Activated T-cell treated with anti-CD3 and anti-CD28 coated beads for 24 hours (primary cell): ENCODE measurements around the gene CLMN.
"Not testable (repeated sequence)": the region's sequence is repeated elsewhere in the genome, so short reads cannot be mapped to it uniquely, and the experiment has no call there.

ENCODE experiments used
- DNase-seq: peaks from one replicate; pipeline ENCODE4 v3.0.0-alpha.2; 2020; ENCODE audit warnings: low read depth

Gene CLMN

DNA sequence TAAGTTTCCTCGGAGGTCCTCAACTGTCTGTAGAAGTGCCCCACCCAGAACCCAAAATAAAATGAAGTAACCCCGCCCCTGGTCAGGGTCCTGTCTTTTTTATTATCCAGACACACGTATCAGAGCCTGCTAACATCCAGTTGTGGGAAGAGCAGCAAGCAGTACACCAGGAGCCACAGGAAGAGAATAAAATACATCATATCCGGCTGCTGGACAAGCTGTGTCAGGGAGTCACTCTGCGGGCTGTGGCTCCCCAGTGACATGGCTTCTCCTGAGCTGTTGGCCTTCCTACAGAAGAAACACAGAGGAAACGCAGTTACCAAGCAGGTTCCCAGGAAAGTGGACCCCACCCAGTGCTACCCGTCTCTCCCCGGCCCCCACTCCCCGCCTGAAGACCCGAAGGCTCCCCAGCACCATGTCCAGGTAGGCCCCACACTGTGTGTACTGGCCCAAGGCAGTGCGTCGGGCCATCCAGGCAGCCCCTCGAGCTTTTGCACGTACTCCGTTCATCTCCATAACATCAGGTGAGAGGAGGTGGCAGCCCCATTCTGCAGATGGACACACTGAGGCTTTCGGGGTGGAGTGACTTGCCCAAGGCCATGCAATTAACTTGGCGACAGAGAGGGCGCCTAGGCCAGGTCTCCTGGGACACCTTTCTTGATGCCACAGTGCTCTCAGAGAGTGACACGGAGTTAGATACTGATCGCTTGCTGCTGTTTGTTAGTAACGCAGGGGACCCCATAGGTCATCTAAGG lies 128.1 kb downstream of the CLMN start:
- DNase-seq, result no peak

DNA sequence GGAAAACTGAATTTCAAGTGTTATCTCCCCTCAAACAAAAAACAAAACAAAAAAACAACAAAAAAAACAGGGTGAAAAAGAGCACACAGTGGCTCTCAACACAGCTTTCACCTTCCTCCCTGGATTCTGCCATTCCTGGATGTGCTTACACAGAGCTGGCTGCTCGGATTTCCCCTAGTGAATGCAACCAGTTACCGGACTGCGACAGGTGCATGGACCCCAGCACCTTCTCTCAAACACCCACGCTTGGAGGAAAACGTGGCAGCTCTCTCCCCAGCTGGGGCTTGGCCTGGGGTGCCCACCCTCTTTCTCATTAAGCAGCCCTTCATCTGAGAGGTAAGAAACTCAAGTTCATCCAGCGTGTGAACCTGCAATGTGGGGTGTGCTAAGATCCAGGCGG lies 128.9 kb downstream of the CLMN start:
- DNase-seq, result no peak

DNA sequence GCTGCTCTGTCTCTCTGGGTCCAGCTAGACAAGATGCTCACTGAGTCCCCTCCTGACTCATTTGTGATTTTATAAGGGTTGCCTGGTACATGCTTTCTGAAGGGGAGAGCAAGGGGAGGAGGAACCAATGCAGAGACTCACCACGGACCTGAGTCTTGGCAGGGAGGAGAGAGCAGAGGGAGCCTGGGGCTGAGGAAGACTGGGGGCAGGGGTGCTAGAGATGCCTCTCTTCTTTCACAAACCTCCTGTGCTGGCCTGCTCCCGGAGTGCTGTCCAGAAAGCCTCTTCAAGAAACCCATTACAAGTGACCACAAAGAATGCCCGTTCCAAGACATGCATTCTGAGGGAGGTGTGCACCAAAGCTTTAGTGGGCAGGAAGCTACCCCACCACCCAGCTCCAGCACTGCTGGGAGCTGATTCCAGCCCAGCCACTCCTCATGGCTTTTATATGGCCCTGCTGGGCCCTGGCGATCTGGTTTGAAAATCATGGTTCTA lies 129.3 kb downstream of the CLMN start:
- DNase-seq, result no peak

DNA sequence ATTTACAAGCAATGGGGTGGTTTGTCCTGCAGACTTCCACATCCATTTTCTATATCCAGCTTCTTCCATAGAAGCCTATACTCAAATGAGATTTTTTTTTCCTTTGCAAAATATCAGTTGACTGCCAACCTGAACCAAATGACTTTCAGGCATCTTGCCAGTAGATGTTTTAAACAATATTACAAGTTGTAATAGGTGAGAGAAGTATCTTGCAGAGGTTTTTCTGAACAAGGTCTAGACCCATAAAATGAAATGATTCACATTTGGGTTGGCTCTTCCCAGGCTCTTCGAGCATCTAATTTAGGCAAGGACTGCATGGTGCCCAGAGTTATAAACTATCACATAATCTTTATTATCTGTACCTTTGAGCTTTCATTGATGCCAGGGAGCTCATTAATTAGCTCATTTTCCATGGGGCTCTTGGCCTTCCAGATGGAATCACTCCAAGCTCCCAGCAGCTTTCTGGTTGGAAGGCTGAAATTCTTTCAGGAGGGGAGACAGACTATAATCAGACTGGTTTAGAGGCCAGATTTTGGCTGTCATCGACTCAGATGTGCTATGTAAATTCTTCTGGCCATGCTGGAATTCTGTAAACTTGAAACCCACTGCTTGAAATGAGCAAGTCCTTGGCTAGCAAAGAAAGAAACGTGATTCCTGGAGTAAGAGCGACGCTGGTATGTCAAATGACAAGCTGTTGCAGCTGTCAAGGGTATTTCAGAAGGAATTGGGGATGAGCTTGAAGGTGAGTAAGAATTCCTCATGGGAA lies 130.2 kb downstream of the CLMN start:
- DNase-seq, result no peak

DNA sequence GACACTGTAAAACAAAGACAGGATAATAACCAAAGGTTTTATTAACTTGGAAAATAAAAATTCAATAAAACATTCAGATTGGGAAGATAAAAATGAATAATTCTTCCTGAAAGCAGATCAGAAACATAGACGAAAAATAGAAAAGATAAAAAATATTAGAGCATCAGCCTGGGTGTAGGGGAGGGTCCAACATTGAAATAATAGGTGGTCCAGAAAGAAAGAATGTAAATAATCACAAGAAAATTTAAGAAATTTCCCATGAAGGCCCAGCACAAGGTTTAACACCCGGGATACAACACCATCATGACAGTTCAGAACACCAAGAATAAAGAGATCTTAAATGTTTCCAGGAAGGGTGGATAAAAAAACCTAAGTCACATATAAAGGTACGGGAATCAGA lies 131.3 kb downstream of the CLMN start:
- no peak for DNase-seq

DNA sequence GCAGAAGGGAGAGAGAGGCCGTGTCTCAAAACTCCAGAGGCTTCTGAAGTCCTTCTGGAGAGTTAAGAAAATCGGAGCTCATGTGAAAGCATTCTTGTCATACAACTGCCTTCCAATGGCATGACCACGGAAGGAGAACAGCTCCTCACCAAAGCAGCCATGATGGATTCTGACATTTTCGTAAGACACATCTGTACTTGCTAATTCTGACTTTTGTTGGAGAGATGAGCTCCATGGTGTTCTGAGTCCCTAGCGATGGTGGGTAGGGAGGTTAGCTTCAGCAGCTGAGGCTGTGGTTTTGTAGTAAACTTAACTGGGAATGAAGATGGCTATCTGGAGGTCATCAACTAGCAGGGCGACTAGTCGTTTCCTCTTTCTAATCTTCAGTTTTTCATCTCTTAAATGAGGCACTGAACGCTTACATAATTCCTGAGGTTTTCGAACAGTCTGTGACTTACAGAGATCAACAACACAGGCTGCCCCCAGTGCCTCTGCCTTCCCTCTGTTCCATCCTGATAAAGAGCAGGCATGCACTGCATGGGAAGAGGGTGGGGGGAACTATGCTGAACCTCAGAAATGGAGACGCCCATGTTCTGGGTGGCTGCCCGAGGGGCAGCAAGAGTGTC lies 133.8 kb downstream of the CLMN start:
- no peak for DNase-seq

DNA sequence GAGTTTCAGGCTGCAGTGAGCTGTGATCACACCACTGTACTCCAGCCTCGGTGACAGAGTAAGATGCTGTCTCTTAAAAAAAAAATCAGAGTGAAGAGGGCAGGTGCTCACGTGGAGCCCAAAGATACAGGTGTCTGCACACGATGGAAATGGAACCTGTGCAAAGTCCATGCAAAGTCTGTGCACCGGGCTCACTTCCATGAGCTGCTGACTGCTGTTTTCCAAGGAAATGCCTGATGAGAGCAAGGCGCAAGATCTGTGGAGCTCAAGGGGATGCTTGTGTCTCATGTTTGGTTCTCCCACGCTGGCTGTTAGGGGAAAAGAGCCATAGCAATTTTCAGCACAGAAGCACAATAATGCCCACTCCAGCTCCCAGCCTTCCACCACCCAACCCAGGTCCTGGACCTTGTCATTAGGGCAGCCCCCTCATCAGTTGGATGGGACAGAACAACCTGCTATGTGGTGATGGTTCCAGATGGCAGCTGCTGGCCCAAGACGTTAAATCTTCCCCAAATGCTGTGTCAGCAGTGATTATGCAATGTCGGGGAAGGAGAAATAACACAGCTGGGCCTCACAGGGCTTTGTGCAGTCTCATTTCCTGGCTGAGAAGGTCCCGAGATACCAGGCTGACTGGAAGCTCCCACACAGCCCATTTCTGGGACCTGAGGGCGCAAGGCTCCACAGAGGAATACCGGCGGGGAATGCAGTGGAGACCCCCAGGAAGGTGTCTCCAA lies 134.5 kb downstream of the CLMN start:
- DNase-seq, result no peak

DNA sequence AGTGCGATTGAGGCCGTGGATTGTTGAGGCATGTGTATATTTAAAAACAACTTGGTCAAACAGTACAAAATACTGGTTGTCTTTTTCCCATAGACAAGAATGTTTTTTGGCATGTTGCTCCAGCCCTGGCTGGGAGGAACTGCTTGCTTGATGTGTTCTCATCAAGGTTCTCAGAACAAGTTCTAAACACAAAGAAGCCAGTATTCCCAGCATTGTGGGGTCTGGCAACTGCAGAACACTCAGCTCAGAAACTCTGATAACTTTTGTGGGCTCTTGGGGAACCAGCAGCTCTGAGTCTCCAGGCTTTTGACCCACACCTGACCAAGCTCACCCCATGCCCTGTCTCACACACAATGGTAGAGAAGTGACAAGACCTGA lies 135.3 kb downstream of the CLMN start:
- DNase-seq, result no peak

DNA sequence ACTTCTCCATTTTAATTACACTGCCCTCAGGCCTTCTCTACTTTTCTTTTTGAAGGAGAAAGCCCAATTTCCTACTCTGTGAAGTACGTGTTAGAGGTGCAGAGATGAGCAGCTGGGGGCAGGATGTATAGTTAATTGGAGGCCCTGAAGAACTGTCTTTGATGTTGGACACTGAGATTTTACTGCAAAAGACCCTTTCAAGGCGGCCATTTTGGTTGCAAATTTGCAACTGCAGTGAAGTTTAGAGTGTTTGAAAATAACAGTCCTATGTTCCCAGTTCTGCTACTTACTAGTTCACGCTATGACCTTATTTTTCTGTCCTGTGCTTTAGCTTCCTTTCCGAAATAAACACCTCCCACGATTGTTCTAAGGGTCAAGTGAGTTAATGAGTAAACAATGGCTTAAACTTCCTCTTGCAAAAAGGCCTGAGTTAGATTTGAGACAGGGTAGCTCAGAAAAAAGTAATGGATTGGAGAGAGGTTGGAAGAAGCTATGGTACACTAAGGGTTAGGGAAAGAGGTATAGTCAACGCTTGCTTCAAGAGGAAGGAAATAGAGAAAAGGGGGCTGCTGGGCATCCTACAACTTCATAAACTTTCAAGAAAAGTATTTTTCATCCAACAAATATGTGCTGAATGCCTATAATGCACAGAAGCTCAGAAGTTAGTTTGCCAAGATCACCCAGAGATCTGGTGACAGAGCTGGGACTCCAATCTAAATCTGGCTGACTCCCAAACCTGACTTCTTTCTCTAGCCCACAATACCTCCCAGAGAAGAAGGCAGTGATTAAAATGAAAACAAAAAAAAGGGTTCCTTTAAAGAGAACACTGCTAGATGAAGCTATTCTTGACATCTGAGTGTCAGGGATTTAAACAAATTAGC lies 135.9 kb downstream of the CLMN start:
- DNase-seq, result no peak

DNA sequence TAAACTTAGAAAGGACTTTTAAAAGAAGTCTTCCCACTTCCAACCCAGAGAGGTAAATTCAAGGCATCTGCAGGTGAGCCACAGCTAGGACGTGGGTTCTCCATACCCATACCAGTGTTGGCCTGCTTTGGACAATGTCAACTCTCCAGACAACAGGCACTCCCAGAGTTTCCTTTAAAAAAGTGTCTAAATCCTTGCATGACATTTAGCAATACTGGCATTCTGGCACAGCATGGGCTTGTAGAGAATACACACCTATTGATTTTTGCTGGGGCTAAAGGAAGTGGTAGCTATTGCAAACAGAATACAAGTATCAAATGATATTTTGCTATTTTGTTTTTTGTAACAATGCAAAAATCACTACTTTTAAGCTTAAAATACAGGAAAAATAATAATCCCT lies 136.6 kb downstream of the CLMN start:
- DNase-seq, result no peak

DNA sequence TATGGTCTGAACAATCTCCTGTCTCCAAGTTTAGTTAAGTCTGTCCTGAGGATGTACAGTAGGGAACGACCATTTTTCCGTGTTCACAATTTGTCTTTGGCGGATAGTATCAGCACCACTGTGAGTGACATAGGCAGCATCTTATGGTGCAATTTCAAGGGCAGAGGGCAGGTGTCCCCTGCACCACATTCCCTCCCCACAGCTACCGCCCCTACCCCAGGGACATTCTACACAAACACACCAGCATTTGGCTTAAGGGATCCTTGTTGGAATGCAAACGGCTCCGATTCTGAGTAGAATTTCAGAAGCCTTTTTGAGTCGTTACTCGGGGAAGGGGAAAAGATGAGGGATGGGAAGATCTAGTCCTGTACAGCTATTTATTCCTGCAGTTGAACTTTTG lies 137.3 kb downstream of the CLMN start:
- no peak for DNase-seq

DNA sequence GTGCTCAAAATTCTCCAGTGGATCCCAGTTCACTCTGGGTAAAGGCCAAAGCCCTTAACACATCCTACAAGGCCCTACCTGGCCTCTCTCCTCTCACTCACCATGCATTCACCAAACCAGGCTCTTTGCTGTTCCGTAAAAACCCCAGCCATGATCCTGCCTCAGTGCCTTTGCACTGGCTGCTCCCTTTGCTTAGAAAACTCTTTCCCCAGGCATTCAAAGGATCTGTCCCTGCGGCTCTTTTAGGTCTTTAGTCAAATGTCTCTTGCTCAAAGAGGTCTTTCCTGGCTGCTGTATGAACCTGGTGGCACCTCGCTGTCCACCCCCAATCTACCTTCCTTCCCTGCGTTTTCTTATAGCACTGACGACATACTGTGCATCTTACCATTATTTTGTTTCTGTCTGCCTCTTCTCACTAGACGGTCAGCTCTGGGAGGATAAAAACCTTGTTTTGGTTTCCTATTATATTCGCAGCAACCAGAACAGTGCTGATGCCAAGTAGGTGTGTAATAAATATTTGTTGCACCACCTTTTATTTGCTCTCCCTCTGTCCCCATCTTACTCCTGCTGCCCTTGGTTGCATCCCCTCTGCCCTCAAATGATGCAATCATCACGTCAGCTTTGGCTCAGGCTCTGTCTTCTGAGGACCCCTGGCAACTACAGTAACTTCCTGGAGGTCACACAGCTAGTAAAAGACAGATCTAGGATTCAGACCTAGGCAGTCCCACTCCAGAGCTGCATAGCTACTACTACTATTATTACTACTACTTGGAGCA lies 138.6 kb downstream of the CLMN start:
- DNase-seq, result no peak

DNA sequence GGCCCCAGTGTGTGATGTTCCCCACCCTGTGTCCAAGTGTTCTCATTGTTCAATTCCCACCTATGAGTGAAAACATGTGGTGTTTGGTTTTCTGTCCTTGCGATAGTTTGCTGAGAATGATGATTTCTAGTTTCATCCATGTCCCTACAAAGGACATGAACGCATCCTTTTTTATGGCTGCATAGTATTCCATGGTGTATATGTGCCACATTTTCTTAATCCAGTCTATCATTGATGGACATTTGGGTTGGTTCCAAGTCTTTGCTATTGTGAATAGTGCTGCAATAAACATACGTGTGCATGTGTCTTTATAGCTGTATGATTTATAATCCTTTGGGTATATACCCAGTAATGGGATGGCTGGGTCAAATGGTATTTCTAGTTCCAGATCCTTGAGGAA lies 144.0 kb downstream of the CLMN start:
- DNase-seq, result not testable (repeated sequence)

DNA sequence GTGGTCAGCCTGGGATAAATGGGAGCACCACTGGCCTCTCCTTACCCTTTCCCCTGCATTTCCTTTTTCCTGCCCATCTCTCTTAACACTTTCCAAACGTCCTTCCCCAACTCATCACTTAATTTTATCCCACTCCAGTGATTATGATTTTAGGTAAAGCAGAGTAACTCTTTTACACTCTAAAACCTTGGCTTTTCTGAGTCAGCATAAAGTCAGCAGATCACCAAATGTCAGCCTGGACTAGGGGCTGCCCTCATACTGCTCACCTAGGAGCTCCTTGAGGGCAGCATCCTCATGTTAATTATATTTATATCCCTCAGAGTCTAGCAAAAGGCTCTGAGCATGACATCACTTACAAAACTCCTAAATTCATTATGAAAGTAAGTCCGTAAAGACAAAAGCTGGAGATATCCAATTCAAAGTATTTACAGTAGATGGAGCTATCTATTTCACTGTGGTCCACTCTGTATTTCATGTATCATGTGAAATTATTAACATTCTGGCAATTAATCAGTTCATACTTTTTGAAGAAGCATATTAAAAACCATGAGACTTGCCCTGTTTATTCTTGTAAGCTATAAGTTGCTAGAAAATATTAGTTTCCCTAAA lies 145.4 kb downstream of the CLMN start:
- no peak for DNase-seq

DNA sequence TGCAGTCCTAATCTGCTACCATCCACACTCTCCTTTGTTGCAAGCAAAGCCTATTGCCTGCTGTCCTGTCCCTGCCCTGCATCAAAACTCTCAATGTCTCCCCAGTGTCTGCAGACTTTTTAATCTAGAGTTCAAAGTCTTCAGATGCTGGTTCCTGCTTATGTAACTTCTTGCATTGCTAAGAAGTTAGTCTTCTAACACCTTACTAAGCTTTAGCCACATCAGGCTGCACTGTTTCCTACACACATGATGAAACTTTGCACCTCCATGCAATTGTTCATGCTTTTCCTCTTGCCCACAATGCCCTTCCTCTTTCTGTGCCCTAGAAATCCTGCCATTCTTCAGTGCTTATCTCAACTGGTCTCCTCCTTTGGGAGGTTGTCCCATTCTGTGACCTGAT lies 146.2 kb downstream of the CLMN start:
- DNase-seq, result no peak

DNA sequence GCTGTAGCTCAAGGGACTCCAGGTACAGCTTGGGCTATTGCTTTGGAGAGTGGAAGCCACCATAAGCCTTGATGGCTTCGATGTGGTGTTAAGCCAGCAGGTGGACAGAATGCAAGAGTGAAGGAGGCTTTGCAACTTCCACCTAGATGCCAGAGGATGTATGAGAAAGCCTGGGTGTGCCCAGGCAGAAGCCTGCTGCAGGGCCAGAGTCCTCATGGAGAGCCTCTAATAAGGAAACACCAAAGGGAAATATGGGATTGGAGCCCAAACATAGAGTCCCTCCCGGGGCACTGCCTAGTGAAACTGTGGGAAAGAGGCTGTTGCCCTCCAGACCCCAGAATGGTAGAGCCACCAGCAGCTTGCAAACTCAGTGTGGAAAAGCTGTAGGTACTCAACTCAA lies 152.5 kb downstream of the CLMN start:
- no peak for DNase-seq

DNA sequence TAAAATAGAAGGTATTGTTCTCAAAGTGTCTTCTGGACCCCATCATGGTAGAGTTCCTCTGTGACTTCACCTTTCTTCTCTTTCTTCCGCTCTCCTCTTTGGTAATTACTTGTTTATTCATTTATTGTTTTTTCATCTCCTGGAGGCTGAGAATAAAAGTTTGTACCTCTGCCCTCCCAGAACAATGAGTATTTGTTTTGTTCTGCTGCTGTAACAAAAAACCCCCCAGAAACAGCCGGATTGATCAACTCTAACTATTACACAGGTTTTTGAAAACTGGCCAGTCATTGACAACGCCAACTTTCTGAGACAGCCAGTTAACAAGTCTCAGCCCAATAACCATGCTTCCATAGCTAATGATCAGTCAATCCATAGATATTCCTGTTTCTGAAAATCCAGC lies 154.2 kb downstream of the CLMN start:
- no peak for DNase-seq

DNA sequence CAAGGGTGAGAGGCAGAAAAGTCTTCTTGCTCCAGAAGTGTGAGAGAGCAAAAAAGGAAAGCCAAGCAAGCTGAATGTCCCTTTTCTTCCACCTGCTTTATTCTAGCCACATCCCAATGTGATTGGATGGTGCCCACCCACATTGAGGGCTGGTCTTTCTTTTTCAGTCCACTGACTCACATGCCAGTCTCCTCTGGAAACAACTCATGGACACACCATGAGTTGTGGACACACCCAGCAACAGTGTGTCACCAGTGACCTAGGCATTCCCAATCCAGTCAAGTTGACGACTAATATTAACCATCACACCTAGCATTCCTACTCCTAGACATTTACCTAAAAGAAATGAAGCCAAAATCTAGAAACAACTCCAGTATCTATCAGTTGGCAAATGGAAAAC lies 155.2 kb downstream of the CLMN start:
- DNase-seq, result no peak

DNA sequence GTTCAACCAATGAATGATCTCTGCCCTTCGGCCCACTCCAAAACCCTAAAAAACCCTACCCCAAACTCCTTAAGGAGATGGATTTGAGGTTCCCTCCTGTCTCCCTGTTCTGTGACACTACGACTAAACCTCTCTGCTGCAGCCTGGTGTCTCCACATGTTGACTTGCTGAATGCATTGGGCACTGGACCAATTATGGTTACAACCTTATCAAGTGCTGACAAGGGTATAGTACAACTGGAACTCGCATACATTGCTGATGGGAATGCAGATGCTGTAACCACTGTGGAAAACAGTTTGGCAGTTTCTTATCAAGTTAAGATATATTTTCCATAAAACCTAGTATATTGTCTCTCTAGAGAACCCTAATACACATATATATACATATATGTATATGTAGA lies 156.0 kb downstream of the CLMN start:
- no peak for DNase-seq

DNA sequence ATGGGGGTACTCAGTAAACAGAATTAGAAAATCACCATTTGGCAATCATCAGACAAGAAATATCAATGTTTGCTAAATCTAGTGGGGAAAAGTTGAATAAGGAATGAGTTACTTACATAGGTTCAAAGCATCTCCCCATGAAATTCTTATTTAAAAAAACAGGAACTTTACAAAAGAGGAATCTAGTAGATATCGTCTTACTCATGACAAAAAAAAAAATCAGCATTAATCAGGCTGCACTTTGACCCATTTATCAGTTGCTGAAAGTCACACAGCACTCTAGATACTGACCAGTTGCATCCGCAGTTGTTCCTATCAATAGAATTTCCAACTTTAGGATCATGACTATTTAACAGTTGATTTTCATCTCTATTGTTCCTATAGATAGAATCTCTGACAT lies 156.6 kb downstream of the CLMN start:
- no peak for DNase-seq
